Trophoblast cell (in vitro differentiated cells and primary cell): Measurements from ENCODE around the gene VPS41.

Source experiments
- DNase-seq, 2 donors: peaks; one replicate each; pipeline ENCODE4 v3.0.0-alpha.2; 2016
- H2AFZ ChIP-seq: 2 replicates; pipeline ENCODE4 v1.6.1; 2013; ENCODE audit warnings: low read length, moderate library complexity, mild to moderate bottlenecking; ENCODE audit not compliant: insufficient read depth, poor library complexity
- H2AK5ac ChIP-seq: 2 replicates; pipeline ENCODE4 v1.6.1; 2013; ENCODE audit warnings: mild to moderate bottlenecking, low read length
- H2BK120ac ChIP-seq: 2 replicates; pipeline ENCODE4 v1.6.1; 2013; ENCODE audit warnings: low read length, mild to moderate bottlenecking, moderate library complexity; ENCODE audit not compliant: insufficient read depth, poor library complexity
- H2BK12ac ChIP-seq: 2 replicates; pipeline ENCODE4 v1.6.1; 2013; ENCODE audit warnings: mild to moderate bottlenecking, low read length, moderate library complexity
- H2BK5ac ChIP-seq: 2 replicates; pipeline ENCODE4 v1.6.1; 2013; ENCODE audit warnings: low read length, low read depth, moderate library complexity, mild to moderate bottlenecking; ENCODE audit not compliant: poor library complexity
- H3K14ac ChIP-seq: 2 replicates; pipeline ENCODE4 v1.6.1; 2013; ENCODE audit warnings: mild to moderate bottlenecking, low read length
- H3K18ac ChIP-seq: 2 replicates; pipeline ENCODE4 v1.6.1; 2013; ENCODE audit warnings: mild to moderate bottlenecking, low read length
- H3K23ac ChIP-seq: 2 replicates; pipeline ENCODE4 v1.6.1; 2013; ENCODE audit warnings: low read length
- H3K27ac ChIP-seq: 2 replicates; pipeline ENCODE4 v1.5.1; 2013; ENCODE audit warnings: low read depth, mild to moderate bottlenecking, inconsistent platforms, low read length, moderate library complexity
- H3K27me3 ChIP-seq: 2 replicates; pipeline ENCODE4 v1.6.1; 2013; ENCODE audit warnings: inconsistent platforms, mild to moderate bottlenecking, low read length, moderate library complexity; ENCODE audit not compliant: insufficient read depth
- H3K36me3 ChIP-seq, 2 experiments: 1 replicate in 1 of 2; 2 replicates in 1 of 2; pipeline ENCODE4 v1.6.1; 2013; ENCODE audit warnings: low read length in 2 of 2, mild to moderate bottlenecking in 2 of 2, moderate library complexity in 1 of 2; ENCODE audit not compliant: insufficient read depth in 2 of 2, control insufficient read depth in 1 of 2
- H3K4ac ChIP-seq: 2 replicates; pipeline ENCODE4 v1.6.1; 2013; ENCODE audit warnings: low read depth, mild to moderate bottlenecking, low read length, moderate library complexity
- H3K4me1 ChIP-seq, 2 experiments: 1 replicate in 1 of 2; 2 replicates in 1 of 2; pipeline ENCODE4 v1.6.1; 2013; ENCODE audit warnings: low read length in 2 of 2, mild to moderate bottlenecking in 2 of 2, moderate library complexity in 1 of 2; ENCODE audit not compliant: insufficient read depth in 2 of 2, control insufficient read depth in 1 of 2
- H3K4me2 ChIP-seq: 2 replicates; pipeline ENCODE4 v1.6.1; 2013; ENCODE audit warnings: inconsistent platforms, mild to moderate bottlenecking, low read length, moderate library complexity
- H3K4me3 ChIP-seq: 2 replicates; pipeline ENCODE4 v1.5.1; 2013; ENCODE audit warnings: mild to moderate bottlenecking, low read depth, low read length, inconsistent platforms
- H3K79me1 ChIP-seq: one replicate; pipeline ENCODE4 v1.6.1; 2013; ENCODE audit warnings: low read length
- H3K79me2 ChIP-seq: 2 replicates; pipeline ENCODE4 v1.6.1; 2013; ENCODE audit warnings: low read length, mild to moderate bottlenecking; ENCODE audit not compliant: control insufficient read depth, insufficient read depth, poor library complexity
- H3K9ac ChIP-seq: 2 replicates; pipeline ENCODE4 v1.6.1; 2013; ENCODE audit warnings: mild to moderate bottlenecking, low read length
- H3K9me3 ChIP-seq: 2 replicates; pipeline ENCODE4 v1.6.1; 2013; ENCODE audit warnings: low read depth, mild to moderate bottlenecking, control low read depth, inconsistent platforms, low read length; ENCODE audit not compliant: insufficient read depth
- H4K12ac ChIP-seq: 2 replicates; pipeline ENCODE4 v1.6.1; 2013; ENCODE audit warnings: low read depth, mild to moderate bottlenecking, low read length, moderate library complexity
- H4K8ac ChIP-seq: 2 replicates; pipeline ENCODE4 v1.6.1; 2013; ENCODE audit warnings: low read depth, mild to moderate bottlenecking, low read length, moderate library complexity
- H4K91ac ChIP-seq: one replicate; pipeline ENCODE4 v1.6.1; 2013; ENCODE audit warnings: low read depth, mild to moderate bottlenecking, low read length, moderate library complexity
- WGBS: extraction: QIAGEN DNeasy Blood & Tissue Kit; methylation state at CpG from one replicate; pipeline ENCODE4 v1.1.7; 2013; ENCODE audit warnings: missing lambda C conversion rate; ENCODE audit not compliant: insufficient read length, insufficient coverage; ENCODE audit errors: extremely low coverage; 5-methylcytosine and 5-hydroxymethylcytosine counted together

Gene VPS41

DNA sequence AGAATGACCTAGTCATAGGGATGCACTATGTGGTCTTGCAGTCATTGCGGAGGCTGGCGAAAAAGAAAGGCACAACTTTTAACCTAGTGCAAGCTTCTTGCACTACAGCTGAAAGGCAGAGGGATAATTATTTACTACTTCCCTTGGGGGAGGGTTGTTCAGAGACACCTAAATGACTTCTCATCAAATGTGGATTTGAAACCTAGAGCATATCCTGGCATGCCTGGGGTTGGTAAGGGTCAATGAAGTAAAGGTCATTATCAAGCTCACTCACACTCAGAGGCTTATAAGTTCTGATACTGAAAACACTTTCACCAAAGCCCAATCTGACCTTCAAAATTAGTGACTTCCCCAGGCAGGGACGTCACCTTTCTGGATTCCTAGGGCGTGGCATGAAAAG, 168.9 kb downstream of the VPS41 start:
- no peak overlapping the region for H2BK5ac ChIP-seq
- H4K91ac ChIP-seq, result no peak overlapping the region
- no peaks in the 10 kb centered on the region for H3K9me3 ChIP-seq

DNA sequence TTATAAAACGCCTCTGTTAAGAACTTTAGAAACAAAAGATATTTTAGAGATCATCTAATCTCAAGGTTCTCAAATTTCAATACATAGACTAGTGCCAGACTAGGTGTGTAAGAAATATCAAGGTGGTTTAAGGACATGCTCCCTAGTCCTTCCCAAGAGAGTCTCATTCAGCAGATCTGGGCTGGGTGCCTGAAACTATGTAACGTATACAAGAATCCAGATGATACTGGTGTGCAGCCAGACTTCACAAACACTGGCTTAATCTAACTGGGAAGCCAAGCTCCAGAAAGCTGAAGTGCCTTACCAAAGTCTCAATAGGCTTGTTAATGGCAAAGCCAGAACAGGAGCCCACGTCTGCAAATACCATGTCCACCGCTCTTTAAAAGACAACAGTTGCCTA, 172.9 kb downstream of the VPS41 start:
- Histone ChIP-seq H2AK5ac (no peak overlapping the region), H4K12ac (no peak overlapping the region), H3K4me1 (no peaks in the 10 kb centered on the region), H3K23ac (no peak overlapping the region), H3K79me1 (no peaks in the 10 kb centered on the region), H3K4me2 (no peak overlapping the region), H3K4me3 (no peak overlapping the region), H3K9me3 (no peaks in the 10 kb centered on the region), H3K79me2 (no peaks in the 10 kb centered on the region), H4K8ac (no peak overlapping the region), H3K9ac (no peak overlapping the region), H3K36me3 (peaks cover 0 to 5% of the 10 kb centered on the region in 2 experiments), H2BK120ac (no peak overlapping the region), H3K18ac (no peak overlapping the region), H2AFZ (no peak overlapping the region), H3K4ac (no peak overlapping the region), H3K27ac (no peak overlapping the region), H2BK12ac (no peak overlapping the region), H4K91ac (no peak overlapping the region), H2BK5ac (no peak overlapping the region), H3K14ac (no peak overlapping the region), H3K27me3 (no peaks in the 10 kb centered on the region)
- no CpG with 5 or more reads among the region's 4 CpGs for WGBS
- DNase-seq, result no peak

More for the DNA sequence above, 168.9 kb downstream of the VPS41 start:
- no peak for DNase-seq
- Histone ChIP-seq H2AFZ (no peak overlapping the region), H3K79me2 (no peaks in the 10 kb centered on the region), H3K79me1 (no peaks in the 10 kb centered on the region), H3K4ac (no peak overlapping the region), H3K14ac (no peak overlapping the region), H3K23ac (no peak overlapping the region), H3K36me3 (peaks cover 0 to 5% of the 10 kb centered on the region in 2 experiments), H3K9ac (no peak overlapping the region), H4K12ac (no peak overlapping the region), H2BK12ac (no peak overlapping the region), H3K4me1 (no peaks in the 10 kb centered on the region), H3K27me3 (no peaks in the 10 kb centered on the region), H3K27ac (no peak overlapping the region), H3K4me2 (no peak overlapping the region), H2AK5ac (no peak overlapping the region), H4K8ac (no peak overlapping the region), H3K4me3 (no peak overlapping the region), H3K18ac (no peak overlapping the region), H2BK120ac (no peak overlapping the region)
- no CpG with 5 or more reads among the region's 4 CpGs for WGBS

DNA sequence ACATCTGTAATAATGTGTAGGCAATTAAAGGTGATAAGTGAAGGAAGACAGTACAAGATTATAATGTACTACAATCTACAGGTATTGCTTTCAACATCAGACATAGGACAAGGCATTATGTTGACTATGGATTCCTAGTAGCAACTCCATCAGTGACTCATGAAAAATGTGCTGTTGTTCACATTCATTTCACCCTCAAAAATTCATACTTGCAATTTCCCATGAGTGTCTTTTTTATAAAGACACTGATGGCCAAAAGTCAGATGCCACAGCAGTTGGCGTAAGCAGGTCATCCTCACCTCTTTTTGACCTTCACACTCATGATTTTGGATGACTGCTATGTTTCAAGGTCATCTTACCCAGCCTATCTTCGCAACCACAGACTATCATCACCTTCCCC, 177.8 kb downstream of the VPS41 start:
- Histone ChIP-seq H3K4me1 (no peaks in the 10 kb centered on the region), H4K12ac (no peak overlapping the region), H3K9ac (no peak overlapping the region), H3K4me3 (no peak overlapping the region), H3K14ac (no peak overlapping the region), H4K91ac (no peak overlapping the region), H2AK5ac (no peak overlapping the region), H3K27me3 (no peaks in the 10 kb centered on the region), H3K79me2 (no peaks in the 10 kb centered on the region), H4K8ac (no peak overlapping the region), H3K36me3 (peaks cover 0 to 2% of the 10 kb centered on the region in 2 experiments), H2BK120ac (no peak overlapping the region), H2BK5ac (no peak overlapping the region), H3K18ac (no peak overlapping the region), H3K4me2 (no peak overlapping the region), H3K23ac (no peak overlapping the region), H2AFZ (no peak overlapping the region), H2BK12ac (no peak overlapping the region), H3K9me3 (no peaks in the 10 kb centered on the region), H3K79me1 (no peaks in the 10 kb centered on the region), H3K27ac (no peak overlapping the region), H3K4ac (no peak overlapping the region)
- no peak for DNase-seq
- WGBS, result no CpG with 5 or more reads among the region's 2 CpGs

DNA sequence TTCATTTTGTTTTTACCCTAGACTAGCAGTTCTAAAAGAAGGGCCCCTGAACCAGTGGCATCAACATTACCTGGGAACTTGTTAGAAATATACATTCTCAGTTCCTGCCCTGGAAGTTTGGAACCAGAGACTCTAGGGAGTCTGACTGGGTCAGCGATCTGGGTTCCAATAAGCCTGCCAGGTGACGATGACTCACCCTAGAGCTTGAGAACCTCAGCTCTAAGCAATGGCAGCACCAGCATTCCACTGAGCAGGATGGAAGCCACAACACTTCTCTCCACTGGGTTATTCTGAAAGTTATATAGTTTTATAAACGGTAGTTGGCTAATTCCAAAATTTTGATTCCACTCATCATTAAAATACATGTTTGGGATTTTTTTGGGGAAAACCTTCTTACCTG, 180.8 kb downstream of the VPS41 start:
- Histone ChIP-seq H2AFZ (no peak overlapping the region), H3K9me3 (no peaks in the 10 kb centered on the region), H3K79me1 (no peaks in the 10 kb centered on the region), H4K12ac (no peak overlapping the region), H3K9ac (no peak overlapping the region), H3K36me3 (peaks cover 5 to 7% of the 10 kb centered on the region in 2 experiments), H2BK12ac (no peak overlapping the region), H4K8ac (no peak overlapping the region), H2BK120ac (no peak overlapping the region), H3K18ac (no peak overlapping the region), H3K27ac (no peak overlapping the region), H2BK5ac (no peak overlapping the region), H3K27me3 (no peaks in the 10 kb centered on the region), H3K4me1 (no peaks in the 10 kb centered on the region), H3K4me3 (no peak overlapping the region), H2AK5ac (no peak overlapping the region), H3K4me2 (no peak overlapping the region), H3K14ac (no peak overlapping the region), H3K79me2 (no peaks in the 10 kb centered on the region), H3K23ac (no peak overlapping the region), H3K4ac (no peak overlapping the region), H4K91ac (no peak overlapping the region)
- no peak for DNase-seq
- no CpG with 5 or more reads among the region's 3 CpGs for WGBS
